ENCODE results near the gene KCNK1. TPM values are rescaled to one million over a fixed set of nuclear protein-coding genes. Genes with fewer than 3 reads are reported as not detected.

The KCNK1 gene
- total and polyA plus RNA-seq, 3 donors from 2014 or later = 1.8 to 3.9 (median 2.0) TPM

- WGBS, 2 donors = 89 to 90% methylated on average over 5 of the region's 5 CpGs
- no peak overlapping the region for H3K27ac ChIP-seq
- H3K9me3 ChIP-seq = no peaks in the 10 kb centered on the region
- no peaks in the 10 kb centered on the region for H3K36me3 ChIP-seq (ENCODE audit: low read depth, missing control alignments)
- no peak for DNase-seq
- intact Hi-C loops (cut with DNase I; ENCODE audit: low total_unique reads) = no loop called here
- H3K4me1 ChIP-seq = peaks cover 8% of the 10 kb centered on the region
- no peak overlapping the region for H3K4me3 ChIP-seq
- TF ChIP-seq CTCF (IDR thresholded peaks at IDR 0.05) (no peak), POLR2A (IDR thresholded peaks at IDR 0.05) (no peak)
- H3K27me3 ChIP-seq = no peaks in the 10 kb centered on the region
Measured at GRCh38 chr1:233671286-233671685, 57.4 kb downstream of the KCNK1 start.

DNA sequence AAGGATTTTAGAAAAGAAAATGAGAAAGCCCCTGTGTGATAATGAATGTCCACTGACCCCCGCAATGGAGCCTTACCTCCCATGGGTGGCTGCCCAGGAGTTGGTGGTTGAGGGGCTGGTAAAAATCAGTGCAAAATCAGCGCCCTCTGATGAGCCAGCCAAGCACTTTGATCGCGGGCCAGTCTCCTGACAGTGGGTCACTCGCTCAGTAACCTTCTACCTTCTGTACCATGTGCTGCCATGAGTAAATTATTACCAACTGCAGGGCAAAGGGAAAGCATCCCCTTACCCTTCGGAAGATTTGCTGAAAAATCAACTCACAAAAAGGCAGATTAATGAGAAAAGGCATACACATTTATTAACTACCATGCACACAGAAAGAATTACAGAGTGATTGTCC is 58.8 kb downstream of the KCNK1 start:
- intact Hi-C loops (cut with DNase I; ENCODE audit: low total_unique reads) = no loop called here
- no peaks in the 10 kb centered on the region for H3K27me3 ChIP-seq
- DNase-seq = no peak
- no peaks in the 10 kb centered on the region for H3K36me3 ChIP-seq (ENCODE audit: low read depth, missing control alignments)
- no peaks in the 10 kb centered on the region for H3K9me3 ChIP-seq
- H3K4me3 ChIP-seq = no peak overlapping the region
- no peak overlapping the region for H3K27ac ChIP-seq
- 87 to 99% methylated on average over 6 of the region's 6 CpGs for WGBS, 2 donors
- peaks cover 8% of the 10 kb centered on the region for H3K4me1 ChIP-seq
- TF ChIP-seq POLR2A (IDR thresholded peaks at IDR 0.05) (no peak), CTCF (IDR thresholded peaks at IDR 0.05) (no peak)

DNA sequence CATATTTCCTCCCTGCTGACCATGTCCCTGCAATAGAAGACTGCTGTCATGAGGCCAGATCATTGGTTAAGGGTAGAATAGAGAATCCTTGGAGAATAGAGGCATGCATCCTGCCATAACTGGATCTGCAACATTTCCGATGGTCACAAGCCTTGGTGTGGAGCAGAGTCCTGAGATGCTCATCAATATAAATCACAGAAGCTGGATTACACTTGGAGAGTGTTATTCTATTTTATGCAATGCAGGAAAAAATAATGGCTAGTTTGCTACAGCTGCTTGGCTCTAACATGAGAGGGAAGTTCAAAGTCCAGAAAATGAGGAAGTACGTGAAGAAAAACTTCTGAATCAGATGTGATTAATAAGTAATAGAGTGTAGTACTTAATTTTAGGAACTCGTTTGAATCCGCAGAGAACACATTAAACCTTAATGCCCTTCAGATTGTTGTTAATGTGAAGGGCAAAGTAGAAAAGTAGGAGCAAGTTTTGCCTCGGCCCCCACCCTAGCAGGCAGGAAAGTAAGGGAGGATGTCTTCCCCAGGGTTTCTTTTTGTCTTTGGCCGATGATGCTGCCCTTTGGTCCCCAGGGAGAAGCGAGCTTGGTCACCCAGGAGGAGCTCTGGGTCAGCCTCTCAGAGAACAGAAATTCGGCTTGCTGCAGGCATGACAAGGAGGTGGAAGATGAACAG is 59.5 kb downstream of the KCNK1 start:
- Histone ChIP-seq H3K9me3 (no peaks in the 10 kb centered on the region), H3K4me1 (peaks cover 8% of the 10 kb centered on the region), H3K27ac (no peak overlapping the region), H3K27me3 (no peaks in the 10 kb centered on the region), H3K36me3 (ENCODE audit: low read depth, missing control alignments) (no peaks in the 10 kb centered on the region), H3K4me3 (no peak overlapping the region)
- intact Hi-C loops (cut with DNase I; ENCODE audit: low total_unique reads) = no loop called here
- WGBS, 2 donors = 63 to 65% methylated on average over 8 of the region's 8 CpGs
- TF ChIP-seq POLR2A (IDR thresholded peaks at IDR 0.05) = no peak
- TF ChIP-seq CTCF (IDR thresholded peaks at IDR 0.05) = no peak
- no peak for DNase-seq

GRCh38 chr1:233673947-233674431 is 60.1 kb downstream of the KCNK1 start:
- Histone ChIP-seq H3K9me3 (no peaks in the 10 kb centered on the region), H3K4me1 (peaks cover 8% of the 10 kb centered on the region), H3K36me3 (ENCODE audit: low read depth, missing control alignments) (no peaks in the 10 kb centered on the region), H3K27me3 (no peaks in the 10 kb centered on the region), H3K27ac (no peak overlapping the region), H3K4me3 (no peak overlapping the region)
- WGBS, 2 donors = 35 to 43% methylated on average over 2 to 5 of the region's 5 CpGs
- TF ChIP-seq CTCF (IDR thresholded peaks at IDR 0.05) = no peak
- TF ChIP-seq POLR2A (IDR thresholded peaks at IDR 0.05) = no peak
- intact Hi-C loops (cut with DNase I; ENCODE audit: low total_unique reads) = no loop called here
- DNase-seq = no peak

DNA sequence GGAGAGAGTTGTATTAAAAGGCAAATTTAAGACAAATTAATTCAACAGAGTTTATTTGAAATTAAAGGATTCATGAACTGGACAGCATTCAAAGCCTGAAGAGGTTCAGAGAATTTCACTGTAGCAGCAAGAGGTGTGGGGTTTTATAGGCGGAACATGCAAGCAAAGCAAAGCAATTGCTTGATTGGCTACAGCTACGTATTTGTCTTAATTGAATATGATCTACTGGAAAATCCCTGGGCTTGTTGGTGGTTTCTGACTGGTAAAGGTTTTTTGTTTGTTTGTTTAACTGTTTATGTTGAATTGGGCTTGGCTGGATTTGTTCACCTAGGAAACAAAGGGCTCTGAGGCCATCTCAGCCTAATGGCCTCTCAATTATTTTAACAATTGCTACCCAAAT is 61.5 kb downstream of the KCNK1 start:
- intact Hi-C loops (cut with DNase I; ENCODE audit: low total_unique reads) = no loop called here
- Histone ChIP-seq H3K9me3 (no peaks in the 10 kb centered on the region), H3K27ac (no peak overlapping the region), H3K36me3 (ENCODE audit: low read depth, missing control alignments) (no peaks in the 10 kb centered on the region), H3K4me1 (peaks cover 8% of the 10 kb centered on the region), H3K27me3 (no peaks in the 10 kb centered on the region), H3K4me3 (no peak overlapping the region)
- no peak for DNase-seq
- WGBS, 2 donors = 98% methylated on average over 2 of the region's 2 CpGs
- TF ChIP-seq CTCF (IDR thresholded peaks at IDR 0.05) (no peak), POLR2A (IDR thresholded peaks at IDR 0.05) (no peak)

All from testis (tissue), 3 donors.